Activated CD4-positive, alpha-beta T cell treated with anti-CD3 and anti-CD28 coated beads, Interleukin-2, amount 50 U/mL, for 24 hours (primary cell): ENCODE data around the gene LRRN4CL.
"Not testable (repeated sequence)": the region's sequence is repeated elsewhere in the genome, so short reads cannot be mapped to it uniquely, and the experiment has no call there.

ENCODE experiments used
- DNase-seq, 2 donors: peaks; one replicate each; pipeline ENCODE4 v3.0.0-alpha.2; 2020; ENCODE audit warnings: low read depth in 1 of 2, low spot score in 1 of 2

The LRRN4CL gene

DNA sequence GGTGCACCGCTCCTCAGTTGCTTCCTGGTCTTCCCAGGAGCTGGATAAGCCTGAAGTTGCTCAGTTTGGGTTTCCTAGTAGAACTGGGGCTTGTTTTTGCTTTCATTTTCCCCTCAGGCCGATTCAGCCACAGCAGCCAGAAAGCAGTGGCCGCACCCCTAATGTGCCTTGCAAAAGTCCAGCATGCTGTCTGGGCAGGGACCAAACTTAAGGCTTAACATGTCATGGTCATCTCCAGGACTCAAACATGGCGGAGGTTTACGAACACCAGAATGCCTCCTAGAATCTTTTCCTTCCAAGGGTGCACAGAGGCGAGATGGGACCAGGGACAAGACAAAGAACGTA, 20.6 kb upstream of the LRRN4CL start:
- peak in 1 of 2 donors; percentile 16 for DNase-seq

DNA sequence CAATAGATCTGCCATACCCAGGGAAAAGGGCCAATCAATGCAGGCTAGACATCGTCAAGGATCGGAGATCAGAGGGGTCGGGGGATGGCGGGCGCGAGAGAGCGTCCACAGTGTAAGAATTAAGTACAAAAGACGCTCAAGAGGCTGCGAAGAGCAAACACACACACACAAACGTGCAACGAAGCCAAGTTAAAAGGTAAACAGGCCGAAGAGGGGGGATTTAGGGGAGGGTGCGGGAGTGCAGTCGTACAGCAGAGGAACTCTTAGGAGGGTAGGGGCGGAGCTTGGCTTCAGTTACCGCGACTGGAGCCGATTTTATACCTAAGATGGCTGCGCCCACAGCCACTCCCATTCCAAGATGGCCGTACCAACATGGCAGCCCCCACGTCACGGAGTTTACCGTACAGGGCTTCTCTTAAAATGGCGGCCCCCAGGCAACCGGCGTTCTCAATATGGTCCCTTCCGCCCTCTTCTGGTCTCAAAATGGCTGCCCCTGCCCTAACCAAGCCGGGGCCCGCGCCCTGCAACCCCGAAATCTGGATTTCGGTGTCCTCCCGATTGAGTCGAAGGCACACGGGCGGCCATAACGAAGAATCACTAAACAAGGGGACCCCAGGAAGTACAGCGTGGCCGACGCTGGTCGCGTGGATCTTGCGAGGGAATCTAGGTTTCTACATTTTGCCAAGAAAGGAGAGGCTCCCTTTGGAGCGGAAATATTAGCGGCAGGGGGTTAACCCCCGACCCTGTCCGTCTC, 20.1 kb upstream of the LRRN4CL start:
- DNase-seq = peak; percentile 86 to 97

DNA sequence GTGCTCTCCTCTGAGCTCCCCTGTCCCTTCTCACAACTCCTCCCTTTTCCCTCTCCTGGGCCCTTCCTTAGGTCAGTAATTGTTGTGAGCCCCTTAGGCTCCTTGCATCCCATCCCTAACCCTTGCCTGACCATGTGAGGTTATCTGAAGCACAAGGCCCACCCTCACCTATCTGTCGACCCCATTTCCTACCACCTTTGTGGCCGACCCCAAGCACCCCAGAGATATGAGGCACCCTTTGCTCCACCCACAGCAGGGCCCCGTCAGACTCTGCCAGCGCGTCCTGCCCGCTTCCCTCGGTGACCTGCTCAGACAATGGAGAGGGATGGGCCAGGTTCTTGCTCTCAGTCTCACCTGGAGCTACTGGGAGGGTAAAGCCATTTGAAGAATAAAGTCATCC, 19.5 kb upstream of the LRRN4CL start:
- DNase-seq = peak in 1 of 2 donors; percentile 13

DNA sequence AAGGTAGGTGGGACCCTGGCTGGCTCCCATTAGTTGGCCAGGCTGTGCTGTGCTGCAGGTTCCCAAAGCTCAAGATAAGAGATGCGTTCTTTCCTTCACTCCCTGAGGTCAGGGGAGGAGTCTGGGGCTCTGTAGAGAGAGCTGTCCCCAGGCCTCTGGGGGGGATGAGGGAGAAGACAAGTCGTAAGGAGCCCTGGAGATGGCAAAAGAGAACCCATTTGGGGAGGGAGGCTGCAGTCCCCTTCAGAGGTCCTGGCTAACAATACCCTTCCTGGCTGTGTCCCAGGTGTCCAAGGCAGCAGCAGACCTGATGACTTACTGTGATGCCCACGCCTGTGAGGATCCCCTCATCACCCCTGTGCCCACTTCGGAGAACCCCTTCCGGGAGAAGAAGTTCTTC, 19.1 kb upstream of the LRRN4CL start:
- DNase-seq = no peak

DNA sequence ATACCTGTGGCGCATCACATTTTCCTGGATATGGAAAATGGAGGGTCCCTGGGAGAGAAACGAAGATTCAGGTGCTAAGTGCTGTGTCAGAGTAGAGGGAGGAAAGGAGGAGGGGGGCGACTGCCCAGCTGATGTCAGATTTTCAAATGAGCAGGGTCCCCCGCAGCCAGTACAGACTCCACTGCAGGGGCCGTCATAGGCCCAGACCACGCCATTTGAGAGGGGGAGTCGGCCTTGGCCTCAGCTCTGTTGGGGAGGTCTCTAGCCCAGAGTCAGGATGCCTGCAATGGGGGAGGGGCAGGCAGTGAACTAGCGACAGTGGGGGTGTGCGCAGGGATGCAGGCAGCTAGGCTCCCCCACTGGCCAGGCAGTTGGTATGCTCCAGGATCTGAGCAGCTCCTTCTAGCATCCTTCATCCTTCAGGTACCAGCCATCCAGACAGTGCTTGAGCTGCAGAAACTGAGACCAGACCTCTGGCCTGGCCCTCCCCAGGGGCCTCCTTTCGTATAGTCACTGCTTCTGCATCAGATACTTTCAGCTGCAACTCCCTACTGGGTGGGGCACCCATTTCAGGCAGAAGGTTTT, 18.0 kb upstream of the LRRN4CL start, which contains the start of the genes BSCL2 and GNG3:
BSCL2 (minus strand) TSS at position 148 of the 585 bp plus-strand sequence. CDS start 229 bp downstream, outside the sequence.
GNG3 (plus strand) TSS at position 400 of the 585 bp plus-strand sequence. CDS start 620 bp downstream, outside the sequence.
- DNase-seq = no peak

DNA sequence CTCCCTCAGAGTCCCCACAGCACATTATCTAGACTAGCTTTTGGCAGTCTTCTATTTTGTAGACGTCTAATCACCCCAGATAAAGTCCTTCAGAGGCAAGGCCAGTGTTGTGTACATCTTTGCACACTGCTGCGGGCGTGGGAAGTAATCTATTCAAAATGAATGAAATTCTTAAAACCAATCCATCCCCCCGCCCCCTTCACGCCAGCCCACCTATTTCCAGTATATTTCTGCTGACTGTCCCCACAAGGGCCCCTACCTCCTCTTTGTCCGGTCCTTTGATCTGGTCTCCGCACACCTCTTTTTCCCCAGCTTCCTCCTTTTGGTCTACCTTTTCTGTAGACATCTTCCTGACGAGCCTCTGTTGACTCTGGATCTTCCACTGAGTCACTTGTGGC, 17.5 kb upstream of the LRRN4CL start:
- no peak for DNase-seq

DNA sequence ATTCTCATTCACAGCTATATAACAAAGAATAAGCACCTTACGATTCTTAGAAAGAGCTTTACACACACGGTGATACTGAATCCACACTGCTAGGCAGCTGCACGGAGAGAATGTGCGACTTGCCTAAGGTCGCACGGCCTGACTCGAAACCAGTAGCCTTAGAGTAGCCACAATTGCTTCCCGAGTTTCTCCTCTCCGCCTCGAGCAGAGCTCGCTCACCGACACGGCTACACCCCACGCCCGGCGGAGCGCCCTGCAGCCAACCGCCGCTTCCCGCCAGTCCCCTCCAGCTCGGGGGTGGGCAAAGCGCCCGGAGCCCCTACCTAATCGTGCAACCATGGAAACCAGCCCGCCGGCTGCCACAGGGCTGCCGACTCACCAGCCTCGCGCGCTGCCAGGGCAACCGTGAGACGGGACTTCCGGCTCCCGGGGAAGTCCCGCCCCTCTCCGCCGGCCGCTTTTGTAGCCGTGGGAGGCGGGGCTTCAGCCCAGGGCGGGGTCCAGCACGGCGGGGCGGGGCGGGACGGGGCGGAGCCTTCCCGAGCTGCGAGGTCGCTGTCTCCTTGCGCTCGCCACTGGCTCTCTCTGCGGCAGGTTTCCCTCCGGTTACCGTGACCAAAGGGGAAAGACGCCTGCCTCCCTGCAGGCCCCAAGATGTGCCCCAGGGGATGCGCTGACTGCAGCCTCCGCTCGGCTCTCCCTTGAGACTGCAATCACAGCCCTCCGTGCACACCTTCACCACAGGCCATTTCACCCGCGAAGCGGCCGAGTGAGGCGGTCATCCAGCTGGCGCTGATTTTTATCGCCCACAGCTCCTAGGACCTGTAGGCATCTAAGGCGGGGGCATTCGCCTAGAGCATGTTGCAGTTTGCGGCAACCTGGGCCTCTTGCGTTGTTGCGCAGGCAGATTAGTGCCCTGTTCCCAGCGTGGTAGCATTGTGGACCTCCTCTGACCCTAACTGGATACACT, 16.8 kb upstream of the LRRN4CL start:
- DNase-seq = peak; percentile 88 to 91

DNA sequence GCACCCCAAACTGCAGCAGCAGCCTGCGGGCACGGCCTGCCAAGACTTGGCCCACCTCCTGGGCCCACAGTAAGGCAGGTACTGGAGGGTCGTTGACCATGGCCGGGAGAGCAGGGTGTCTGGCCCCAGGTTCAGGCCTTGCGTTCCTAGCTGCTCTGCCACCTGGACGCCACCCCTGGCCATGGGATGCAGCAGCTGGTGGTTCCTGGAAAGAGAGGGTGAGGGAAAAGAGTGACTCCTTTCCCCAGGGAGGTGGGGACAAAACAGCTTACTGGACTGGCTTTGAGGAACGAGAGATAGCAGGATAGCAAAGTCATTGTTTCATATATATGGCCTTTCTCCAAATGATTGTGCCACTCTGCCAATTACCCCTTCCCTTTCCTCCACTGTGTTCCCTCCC, 16.1 kb upstream of the LRRN4CL start:
- no peak for DNase-seq

DNA sequence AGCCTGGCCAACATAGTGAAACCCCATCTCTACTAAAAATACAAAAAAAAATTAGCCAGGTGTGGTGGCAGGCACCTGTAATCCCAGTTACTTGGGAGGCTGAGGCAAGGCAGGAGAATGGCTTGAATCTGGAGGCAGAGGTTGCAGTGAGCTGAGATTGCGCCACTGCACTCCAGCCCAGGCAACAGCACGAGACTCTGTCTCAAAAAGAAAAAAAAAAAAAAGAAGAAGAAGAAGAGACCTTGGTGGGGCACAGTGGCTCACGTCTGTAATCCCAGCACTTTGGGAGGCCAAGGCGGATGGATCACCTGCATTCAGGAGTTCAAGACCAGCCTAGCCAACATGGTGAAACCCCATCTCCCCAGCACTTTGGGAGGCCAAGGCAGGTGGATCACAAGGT, 14.6 kb upstream of the LRRN4CL start:
- DNase-seq = not testable (repeated sequence)

DNA sequence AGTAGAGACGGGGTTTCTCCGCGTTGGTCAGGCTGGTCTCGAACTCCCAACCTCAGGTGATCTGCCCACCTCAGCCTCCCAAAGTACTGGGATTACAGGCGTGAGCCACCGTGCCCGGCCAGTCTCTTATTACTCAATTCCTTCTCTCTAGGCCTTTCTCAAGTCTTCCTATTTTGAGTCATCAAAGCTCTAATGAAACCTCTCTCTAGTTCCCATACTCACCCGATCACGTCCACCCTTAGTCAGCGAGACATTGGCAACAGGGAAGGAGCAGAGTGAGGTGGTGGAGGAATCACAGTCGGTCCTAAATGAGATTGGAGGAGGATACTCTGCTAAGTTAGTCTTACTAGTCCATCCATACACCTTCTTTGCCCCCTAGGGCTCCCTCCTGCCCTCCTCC, 12.9 kb upstream of the LRRN4CL start:
- DNase-seq = no peak

DNA sequence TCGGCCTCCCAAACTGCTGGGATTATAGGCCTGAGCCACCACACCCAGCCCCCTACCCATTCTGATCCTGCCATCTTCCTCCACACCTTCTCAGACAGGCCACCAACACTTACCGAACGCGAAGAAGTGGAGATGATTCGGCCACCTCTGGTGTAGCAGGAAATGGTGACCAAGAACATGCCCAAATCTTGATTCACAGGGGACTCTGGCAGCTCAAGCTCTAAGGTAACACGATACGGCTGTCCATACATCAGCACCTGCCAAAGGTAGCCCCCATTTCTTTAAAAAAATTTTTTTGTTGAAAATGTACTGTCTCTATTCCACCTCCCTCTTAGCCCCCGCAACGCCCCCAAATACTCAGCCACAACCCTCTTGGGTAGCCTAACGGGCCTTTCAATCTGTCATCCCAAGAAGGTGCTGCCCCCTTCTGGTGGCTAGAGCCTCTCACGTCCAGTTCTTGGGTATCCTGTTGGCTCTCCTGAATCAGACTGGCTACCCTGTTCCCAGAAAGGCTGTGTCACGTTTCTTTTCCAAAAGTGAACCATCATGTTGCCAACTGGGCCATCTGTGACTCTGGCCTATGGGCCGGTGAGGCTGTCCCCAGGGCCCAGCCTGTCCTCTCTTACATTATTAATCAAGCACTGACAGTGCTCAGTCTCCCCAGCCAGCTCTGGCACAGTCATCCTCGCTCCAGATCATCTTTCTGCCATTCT, 5.3 kb upstream of the LRRN4CL start:
- DNase-seq = peak; percentile 56

DNA sequence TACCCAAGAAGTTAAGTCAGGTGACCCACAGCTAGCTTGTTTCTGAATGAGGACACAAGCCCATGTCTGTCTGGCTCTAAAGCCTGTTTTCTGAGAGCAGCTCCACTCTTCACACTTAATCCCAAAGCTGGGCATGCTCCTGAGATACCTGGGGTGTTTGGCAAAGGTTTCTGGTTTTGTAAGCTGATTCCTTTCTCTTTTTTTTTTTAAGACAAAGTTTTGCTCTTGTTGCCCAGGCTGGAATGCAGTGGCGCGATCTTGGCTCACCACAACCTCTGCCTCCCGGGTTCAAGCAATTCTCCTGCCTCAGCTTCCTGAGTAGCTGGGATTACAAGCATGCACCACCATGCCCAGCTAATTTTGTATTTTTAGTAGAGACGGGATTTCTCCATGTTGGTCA, 4.3 kb upstream of the LRRN4CL start:
- DNase-seq = not testable (repeated sequence)

DNA sequence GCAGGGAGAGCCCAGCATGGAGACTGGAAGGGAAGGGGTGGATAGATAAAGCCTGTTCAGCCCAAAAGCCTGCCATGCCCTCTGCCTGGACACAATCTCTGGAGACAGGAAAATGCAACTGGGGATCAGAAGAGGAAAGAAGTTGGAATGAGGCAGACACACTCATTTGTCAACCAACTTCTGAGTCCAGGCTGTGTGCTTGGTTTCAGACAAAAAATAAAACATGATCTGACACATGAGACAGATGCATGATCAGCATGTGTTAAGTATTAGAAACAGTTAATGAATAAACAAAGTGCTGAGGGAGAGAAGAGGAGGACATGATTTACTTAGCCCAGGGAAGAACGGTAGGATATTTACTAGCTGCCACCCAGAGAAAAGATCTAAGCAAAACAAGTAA, 839 bp downstream of the LRRN4CL start:
- DNase-seq = no peak

DNA sequence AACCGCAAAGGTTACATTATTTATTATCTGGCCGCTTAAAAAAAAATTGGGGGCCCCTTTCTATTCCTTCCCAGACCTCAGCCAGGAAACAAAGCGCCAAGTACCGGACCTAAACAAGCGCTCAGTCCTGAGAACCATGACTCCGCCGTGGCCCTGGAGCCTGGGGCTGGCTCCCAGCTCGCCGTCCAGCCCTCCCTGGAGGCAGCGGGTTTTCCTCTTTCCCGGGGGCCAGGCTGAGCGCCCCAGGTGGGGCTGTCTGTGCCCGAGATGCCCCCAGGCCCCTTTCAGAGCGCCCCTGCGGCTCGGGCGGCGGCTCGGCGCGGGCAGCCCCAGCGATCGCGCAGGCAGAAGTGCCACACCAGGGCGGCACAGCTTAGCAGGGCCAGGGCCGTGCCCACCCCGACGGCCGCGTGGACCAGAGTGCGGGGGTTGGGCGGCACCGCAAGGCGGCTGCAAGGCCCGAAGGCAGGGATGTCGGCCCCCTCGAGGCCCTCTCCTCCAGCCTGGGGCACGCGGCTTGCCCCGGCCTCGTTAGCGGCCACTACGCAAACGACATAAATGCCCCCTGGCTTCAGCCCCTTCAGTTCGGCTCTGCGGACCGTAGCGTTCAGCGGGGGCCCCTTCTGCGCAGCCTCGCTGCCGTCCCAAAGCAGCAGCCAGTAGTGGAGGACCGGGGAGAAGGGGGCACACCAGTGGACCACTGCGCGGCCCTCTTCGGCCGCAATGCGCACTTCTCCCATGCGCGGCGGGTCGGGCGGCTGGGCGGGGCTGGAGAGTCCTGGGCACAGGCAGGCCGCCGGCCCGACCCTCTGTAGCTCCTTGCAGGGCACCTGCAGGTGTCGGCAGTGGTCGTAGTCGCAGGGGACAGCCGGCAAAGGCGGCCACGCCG, 1.6 kb downstream of the LRRN4CL start:
- DNase-seq = no peak

DNA sequence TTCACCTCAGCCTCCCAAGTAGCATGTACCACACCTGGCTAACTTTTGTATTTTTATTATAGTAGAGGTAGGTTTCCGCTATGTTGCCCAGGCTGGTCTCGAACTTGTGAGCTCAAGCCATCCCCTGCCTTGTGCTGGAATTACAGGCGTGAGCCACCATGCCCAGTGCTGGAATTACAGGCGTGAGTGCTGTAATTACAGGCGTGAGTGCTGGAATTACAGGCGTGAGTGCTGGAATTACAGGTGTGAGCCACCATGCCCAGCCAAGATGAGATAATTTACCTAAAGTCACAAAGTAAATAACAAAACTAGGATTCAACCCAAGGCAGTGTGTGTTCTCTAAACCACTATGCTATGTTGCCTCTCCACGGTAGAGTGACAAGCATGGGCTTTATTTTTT, 6.8 kb downstream of the LRRN4CL start:
- no peak for DNase-seq

DNA sequence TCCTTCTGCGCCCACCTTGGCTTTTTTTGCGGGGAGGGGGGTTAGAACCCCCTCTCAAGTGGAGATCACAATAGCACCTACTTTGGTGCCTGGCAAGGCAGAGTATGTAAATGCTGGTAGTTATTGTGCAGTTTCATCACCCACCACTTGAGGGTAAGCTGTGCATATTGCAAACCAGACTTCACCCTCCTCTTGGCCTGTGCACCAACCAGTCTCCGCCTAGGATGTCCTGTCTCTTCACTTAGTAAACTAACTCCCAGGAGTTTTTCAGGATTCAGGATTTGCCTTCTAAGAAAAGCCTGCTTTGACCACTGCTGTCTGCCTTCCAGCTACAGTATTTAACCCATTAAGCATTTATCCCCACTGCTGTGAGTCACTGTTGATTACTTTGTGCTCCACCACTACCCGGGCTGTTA, 8.5 kb downstream of the LRRN4CL start:
- DNase-seq = no peak

DNA sequence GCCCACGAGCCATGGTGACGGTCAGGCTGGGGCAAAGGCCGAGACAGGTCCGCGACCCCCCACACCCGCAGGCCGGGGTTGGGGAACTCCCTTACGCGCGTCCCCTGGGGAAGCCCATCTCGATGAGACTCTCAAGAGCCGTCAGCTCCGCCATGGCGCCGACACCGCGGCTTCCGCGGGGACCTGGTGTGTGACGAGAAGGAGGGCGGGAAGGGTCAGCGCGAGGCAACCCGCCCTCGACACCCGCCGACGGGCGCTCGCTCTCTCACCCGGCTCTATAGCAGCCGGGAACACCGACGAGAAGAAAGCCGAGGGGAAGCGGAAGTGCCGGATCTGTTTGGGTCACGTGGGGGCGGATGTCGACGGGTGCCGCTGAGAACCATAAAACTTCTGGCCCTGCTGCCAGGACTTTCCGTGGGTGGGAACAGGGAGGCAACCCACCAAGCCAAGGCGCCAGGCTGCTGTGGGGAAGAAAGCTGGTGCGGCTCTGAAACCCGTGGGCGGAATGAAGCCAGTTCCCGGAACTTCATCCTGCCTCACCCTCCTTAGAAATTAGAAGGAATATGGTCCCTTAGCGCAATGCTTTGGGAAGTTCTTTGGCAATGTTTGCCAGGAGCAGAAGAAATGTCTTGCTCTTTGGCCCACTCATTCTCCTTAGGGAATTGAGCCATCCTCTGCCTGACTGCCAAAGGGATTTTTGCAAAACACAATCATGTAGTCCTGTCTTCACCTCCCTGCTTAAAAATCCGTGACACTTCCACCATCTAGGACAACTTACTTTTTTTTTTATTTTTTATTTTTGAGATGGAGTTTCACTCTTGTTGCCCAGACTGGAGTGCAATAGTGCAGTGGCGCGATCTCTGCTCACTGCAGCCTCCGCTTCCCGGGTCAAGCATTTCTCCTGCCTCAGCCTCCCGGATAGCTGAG, 10.3 kb downstream of the LRRN4CL start, which contains the start of gene UBXN1:
UBXN1 (minus strand) TSS at position 304 of the 927 bp plus-strand sequence; CDS start at position 154, 150 bp downstream.
- DNase-seq = peak; percentile 64 to 86

DNA sequence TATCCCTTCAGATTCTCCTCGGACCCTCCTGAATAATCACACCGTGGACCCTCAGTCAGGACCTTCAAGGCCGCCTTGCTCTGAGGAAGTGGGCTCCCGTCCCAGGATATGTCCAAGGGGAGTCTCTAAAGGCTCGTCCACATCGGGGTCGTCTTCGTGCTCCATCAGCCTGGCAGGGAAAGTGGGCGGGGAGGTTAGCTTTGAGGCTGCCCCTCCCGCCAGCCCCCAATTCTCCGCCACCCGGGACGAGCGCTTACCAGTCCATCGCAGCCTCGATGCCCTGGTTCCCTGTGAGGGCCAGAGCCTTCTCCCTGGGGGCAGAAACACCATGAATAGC, 10.9 kb downstream of the LRRN4CL start:
- no peak for DNase-seq

DNA sequence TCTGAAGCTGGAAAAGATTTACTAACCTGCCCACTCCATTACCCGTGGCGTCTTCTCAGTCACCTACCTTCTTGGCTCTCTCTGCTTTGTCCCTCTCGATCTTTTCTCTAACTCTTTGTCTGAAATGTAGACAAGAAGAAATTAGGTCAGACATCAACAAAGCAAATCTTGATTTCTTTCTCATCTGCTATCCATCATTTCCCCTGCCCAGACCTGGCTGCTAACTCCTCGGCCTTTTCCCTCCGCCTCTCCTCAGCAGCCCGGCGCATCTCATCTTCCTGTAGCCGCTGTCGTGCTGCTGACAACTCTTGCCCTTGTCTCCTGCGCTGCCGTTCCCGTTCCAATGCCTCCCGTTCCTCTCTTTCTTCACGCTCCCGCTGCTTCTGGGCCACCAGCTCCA, 11.6 kb downstream of the LRRN4CL start:
- no peak for DNase-seq
